Testis (tissue), 3 donors: ENCODE results near the gene YIF1A. TPM values are rescaled to one million over a fixed set of nuclear protein-coding genes. Genes with fewer than 3 reads are reported as not detected.

Source experiments
- DNase-seq: peaks from one replicate; pipeline ENCODE4 v3.0.0-alpha.2; 2019
- H3K27ac ChIP-seq, 2 donors: fragments of 200-600 bp; sonication (generic); one replicate each; pipeline ENCODE4 v1.5.1; 2019
- H3K27me3 ChIP-seq: fragments of 200-600 bp; sonication (generic); one replicate; pipeline ENCODE4 v1.5.1; 2019
- H3K36me3 ChIP-seq: fragments of 200-600 bp; sonication (generic); one replicate; pipeline ENCODE4 v1.5.1; 2017; ENCODE audit warnings: low read depth; ENCODE audit errors: missing control alignments
- H3K4me1 ChIP-seq: fragments of 200-600 bp; sonication (generic); one replicate; pipeline ENCODE4 v1.5.1; 2019
- H3K4me3 ChIP-seq, 2 donors: fragments of 200-600 bp; sonication (generic); one replicate each; pipeline ENCODE4 v1.5.1; 2017 to 2019
- H3K9me3 ChIP-seq: fragments of 200-600 bp; sonication (generic); one replicate; pipeline ENCODE4 v1.5.1; 2017
- CTCF ChIP-seq, 3 experiments: fragments of 450-650 bp in 2 of 3; fragments of 200-600 bp in 1 of 3; sonication (generic) in 1 of 3; IDR thresholded peaks; one replicate each; pipeline ENCODE4 v1.5.1; 2016 to 2019; ENCODE audit warnings: antibody characterized with exemption in 3 of 3, mild to moderate bottlenecking in 2 of 3, moderate library complexity in 1 of 3
- POLR2A ChIP-seq: fragments of 450-650 bp; IDR thresholded peaks from one replicate; pipeline ENCODE4 v1.6.1; 2017; ENCODE audit warnings: antibody characterized with exemption, mild to moderate bottlenecking, moderate library complexity
- WGBS, 2 donors: methylation state at CpG; one replicate each; pipeline ENCODE4 v1.1.5; 2018; 5-methylcytosine and 5-hydroxymethylcytosine counted together
- intact Hi-C: fragments of 100-400 bp; cut with DNase I; formaldehyde crosslinking; loops from one replicate; pipeline ENCODE4 v1.15.1; 2023; ENCODE audit warnings: low total_unique reads
- polyA plus RNA-seq: library from polyadenylated mRNA; stranded (reverse); fragments of 350-450 nt; fragmentation: Illumina TruSeq; extraction: RNeasy Lipid Tissue Mini Kit (QIAGEN cat#74804); gene quantifications from one replicate; pipeline ENCODE4 v1.2.3, GENCODE V29; 2014; ENCODE audit warnings: low read depth, low replicate concordance; ENCODE audit not compliant: insufficient read depth
- total RNA-seq, 2 donors: library from RNA; depleted of rRNA; stranded (reverse); fragments of >200 nt; gene quantifications; one replicate each; pipeline ENCODE4 v1.2.3, GENCODE V29; 2016

YIF1A gene
- total and polyA plus RNA-seq, 3 donors from 2014 or later: 60.5 to 94.1 (median 82.6) TPM

GRCh38 chr11:66309475-66309874 lies 20.5 kb upstream of the YIF1A start:
- H3K4me3 ChIP-seq: no peak overlapping the region
- no peak overlapping the region for H3K27ac ChIP-seq
- no peaks in the 10 kb centered on the region for H3K36me3 ChIP-seq
- TF ChIP-seq CTCF (IDR thresholded peaks at IDR 0.05) (no peak), POLR2A (no peak)
- H3K4me1 ChIP-seq: peaks cover 11% of the 10 kb centered on the region
- DNase-seq: no peak
- no peaks in the 10 kb centered on the region for H3K9me3 ChIP-seq
- intact Hi-C loops: no loop called here
- WGBS, 2 donors: 62 to 74% methylated on average over 3 of the region's 3 CpGs
- H3K27me3 ChIP-seq: no peaks in the 10 kb centered on the region

GRCh38 chr11:66302656-66303055 lies 13.7 kb upstream of the YIF1A start:
- Histone ChIP-seq H3K36me3 (no peaks in the 10 kb centered on the region), H3K9me3 (no peaks in the 10 kb centered on the region), H3K4me1 (no peaks in the 10 kb centered on the region), H3K27ac (no peak overlapping the region), H3K4me3 (no peak overlapping the region), H3K27me3 (no peaks in the 10 kb centered on the region)
- intact Hi-C loops: no loop called here
- WGBS, 2 donors: 69 to 74% methylated on average over 12 of the region's 12 CpGs
- DNase-seq: no peak
- no peak for TF ChIP-seq CTCF (IDR thresholded peaks at IDR 0.05)
- TF ChIP-seq POLR2A: no peak

- no peaks in the 10 kb centered on the region for H3K4me1 ChIP-seq
- no peak for TF ChIP-seq CTCF (IDR thresholded peaks at IDR 0.05)
- TF ChIP-seq POLR2A: no peak
- intact Hi-C loops: no loop called here
- H3K9me3 ChIP-seq: no peaks in the 10 kb centered on the region
- no peaks in the 10 kb centered on the region for H3K36me3 ChIP-seq
- WGBS, 2 donors: 41 to 47% methylated on average over 3 of the region's 3 CpGs
- H3K27me3 ChIP-seq: no peaks in the 10 kb centered on the region
- no peak overlapping the region for H3K27ac ChIP-seq
- peak; percentile 53 for DNase-seq
- H3K4me3 ChIP-seq: no peak overlapping the region
Measured at GRCh38 chr11:66299186-66299585, 10.2 kb upstream of the YIF1A start.

- no peak overlapping the region for H3K4me3 ChIP-seq
Measured at GRCh38 chr11:66297610-66298009, 8.7 kb upstream of the YIF1A start.

More at GRCh38 chr11:66297610-66298009, 8.7 kb upstream of the YIF1A start:
- no peak for TF ChIP-seq CTCF (IDR thresholded peaks at IDR 0.05)
- TF ChIP-seq POLR2A: no peak
- DNase-seq: no peak
- H3K36me3 ChIP-seq: no peaks in the 10 kb centered on the region
- intact Hi-C loops: no loop called here
- 72 to 76% methylated on average over 8 of the region's 8 CpGs for WGBS, 2 donors
- no peaks in the 10 kb centered on the region for H3K9me3 ChIP-seq
- H3K27me3 ChIP-seq: no peaks in the 10 kb centered on the region
- H3K4me1 ChIP-seq: no peaks in the 10 kb centered on the region
- no peak overlapping the region for H3K27ac ChIP-seq
